Colon (tissue), 2 donors: ENCODE measurements around the gene BCL2L11.

ENCODE experiments used
- FAIRE-seq: peaks from 2 replicates; lab custom pipeline; 2012; peaks lifted over from hg19 to GRCh38; lab: Jason Lieb, UNC
- donor health status: control.
- donor health status: control.

The BCL2L11 gene

GRCh38 chr2:111143107-111143842 is 22.6 kb downstream of the BCL2L11 start:
- no peak for FAIRE-seq

GRCh38 chr2:111143843-111144198 is 23.1 kb downstream of the BCL2L11 start:
- no peak for FAIRE-seq

GRCh38 chr2:111145103-111145760 is 24.5 kb downstream of the BCL2L11 start:
- FAIRE-seq: no peak

- no peak for FAIRE-seq
Observed at GRCh38 chr2:111145951-111146350, 25.2 kb downstream of the BCL2L11 start.

GRCh38 chr2:111148225-111148873 is 27.6 kb downstream of the BCL2L11 start:
- FAIRE-seq: no peak

GRCh38 chr2:111148925-111149324 is 28.2 kb downstream of the BCL2L11 start:
- FAIRE-seq: no peak

GRCh38 chr2:111149882-111150455 is 29.3 kb downstream of the BCL2L11 start:
- FAIRE-seq: no peak

GRCh38 chr2:111154758-111155157 is 34.0 kb downstream of the BCL2L11 start:
- no peak for FAIRE-seq

GRCh38 chr2:111155610-111156009 is 34.9 kb downstream of the BCL2L11 start:
- FAIRE-seq: no peak

GRCh38 chr2:111156529-111156928 is 35.8 kb downstream of the BCL2L11 start:
- FAIRE-seq: no peak

- no peak for FAIRE-seq
Observed at GRCh38 chr2:111157071-111157661, 36.5 kb downstream of the BCL2L11 start.

GRCh38 chr2:111157798-111158197 is 37.1 kb downstream of the BCL2L11 start:
- no peak for FAIRE-seq

GRCh38 chr2:111159641-111160040 is 38.9 kb downstream of the BCL2L11 start:
- FAIRE-seq: no peak

GRCh38 chr2:111160758-111161157 is 40.0 kb downstream of the BCL2L11 start:
- no peak for FAIRE-seq

- FAIRE-seq: no peak
Observed at GRCh38 chr2:111161971-111162370, 41.3 kb downstream of the BCL2L11 start.

- no peak for FAIRE-seq
Observed at GRCh38 chr2:111162718-111163331, 42.1 kb downstream of the BCL2L11 start.

- FAIRE-seq: no peak
Observed at GRCh38 chr2:111164078-111164477, 43.4 kb downstream of the BCL2L11 start.

- no peak for FAIRE-seq
Observed at GRCh38 chr2:111165084-111165483, 44.4 kb downstream of the BCL2L11 start.

GRCh38 chr2:111166115-111166514 is 45.4 kb downstream of the BCL2L11 start:
- FAIRE-seq: no peak

- no peak for FAIRE-seq
Observed at GRCh38 chr2:111167076-111167862, 46.6 kb downstream of the BCL2L11 start.

- no peak for FAIRE-seq
Observed at GRCh38 chr2:111167863-111168162, 47.1 kb downstream of the BCL2L11 start.
